Stimulated activated CD4-positive, alpha-beta T cell treated with anti-CD3 and anti-CD28 coated beads, Interleukin-12 subunit alpha, Interleukin-12 subunit beta, amount 100 ng/mL, for 4 hours (primary cell): ENCODE results near the gene FRMPD3.
"Not testable (repeated sequence)": the region's sequence is repeated elsewhere in the genome, so short reads cannot be mapped to it uniquely, and the experiment has no call there.

Experiments used
- DNase-seq: peaks from one replicate; pipeline ENCODE4 v3.0.0-alpha.2; 2020

FRMPD3 gene

GRCh38 chrX:107448998-107449835 lies at the start of gene FRMPD3:
FRMPD3 (plus strand) TSS chrX:107449652; CDS start chrX:107526589, 76,937 bp downstream.
- no peak for DNase-seq

GRCh38 chrX:107420571-107420970 lies 28.9 kb upstream of the FRMPD3 start:
- DNase-seq, result no peak

GRCh38 chrX:107421337-107421861 lies 28.1 kb upstream of the FRMPD3 start:
- DNase-seq, result no peak

- DNase-seq, result peak; percentile 25
Measured at GRCh38 chrX:107429090-107429489, 20.4 kb upstream of the FRMPD3 start.

- no peak for DNase-seq
Measured at GRCh38 chrX:107440187-107440586, 9.3 kb upstream of the FRMPD3 start.

- DNase-seq, result no peak
Measured at GRCh38 chrX:107440692-107441091, 8.8 kb upstream of the FRMPD3 start.

DNA sequence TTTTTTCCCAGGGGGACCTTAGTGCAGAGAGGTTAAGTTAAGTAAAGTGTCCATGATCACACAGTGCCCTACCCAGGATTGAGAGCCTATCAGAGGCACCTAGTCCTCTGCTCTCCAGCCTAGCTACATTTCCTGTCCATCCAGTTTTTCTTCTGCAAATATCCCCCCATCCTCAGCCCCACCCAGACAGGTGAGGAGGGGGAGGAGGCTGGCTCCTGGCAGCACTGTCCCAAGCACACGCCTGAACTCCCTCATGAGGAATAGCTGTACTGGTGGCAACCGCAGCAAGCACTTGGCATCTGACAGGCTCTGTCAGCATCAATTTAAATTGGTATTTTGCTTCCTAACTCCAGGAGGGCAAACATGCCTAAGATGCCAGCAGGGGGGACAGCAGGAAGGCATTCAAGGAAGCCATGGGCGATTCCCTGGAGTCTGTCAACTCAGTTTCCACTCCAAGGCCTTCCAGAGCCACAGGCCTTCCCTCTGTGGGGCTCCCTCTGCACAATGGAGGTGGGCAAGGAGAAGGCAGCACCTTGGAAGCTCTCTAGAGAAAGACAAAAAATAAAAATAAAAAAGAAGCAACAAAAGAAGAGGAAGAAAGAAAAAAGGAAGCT lies 6.4 kb upstream of the FRMPD3 start:
- no peak for DNase-seq

GRCh38 chrX:107445146-107445545 lies 4.3 kb upstream of the FRMPD3 start:
- DNase-seq, result no peak

- DNase-seq, result no peak
Measured at GRCh38 chrX:107445631-107446030, 3.8 kb upstream of the FRMPD3 start.

- no peak for DNase-seq
Measured at GRCh38 chrX:107447642-107448041, 1.8 kb upstream of the FRMPD3 start.

DNA sequence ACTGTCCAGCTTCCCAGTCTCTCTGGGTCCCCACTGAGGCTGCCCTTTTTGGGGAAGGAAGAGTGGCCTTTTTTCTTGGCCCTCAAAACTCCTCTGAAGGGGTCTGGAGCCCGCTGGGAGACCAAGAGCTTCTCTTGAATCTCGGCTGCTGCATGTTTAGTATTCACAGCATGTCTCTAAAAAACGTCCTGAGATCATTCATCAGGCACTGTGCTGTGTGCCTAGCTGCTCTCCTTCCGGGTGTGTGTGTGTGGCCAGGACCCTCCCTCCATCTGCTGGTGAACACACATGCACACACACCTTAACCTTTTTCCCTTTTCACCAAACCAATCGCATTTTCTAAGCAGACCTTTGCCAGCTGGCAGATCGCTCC lies 841 bp upstream of the FRMPD3 start:
- DNase-seq, result no peak

- no peak for DNase-seq
Measured at GRCh38 chrX:107450823-107451509, 1.5 kb downstream of the FRMPD3 start.

DNA sequence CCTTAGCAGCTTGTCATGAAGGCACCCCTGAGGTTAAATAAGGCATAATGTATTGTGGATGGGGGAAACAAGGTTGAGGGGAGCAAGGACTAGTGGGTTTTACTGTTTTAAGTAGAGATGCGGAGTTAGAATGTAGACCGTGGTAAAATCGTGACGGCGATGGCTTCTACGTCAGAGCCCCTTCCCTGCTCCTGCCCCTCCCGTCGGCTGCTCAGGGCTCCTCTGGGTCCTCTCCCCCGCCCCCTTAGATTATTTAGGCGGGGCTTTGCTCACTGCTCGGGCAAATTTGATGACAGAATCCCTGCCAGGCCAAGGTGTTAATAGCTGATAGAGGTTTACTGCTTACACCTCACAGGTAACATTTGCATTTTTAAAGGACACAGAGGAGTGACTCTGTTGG lies 2.3 kb downstream of the FRMPD3 start:
- no peak for DNase-seq

GRCh38 chrX:107452581-107452980 lies 3.1 kb downstream of the FRMPD3 start:
- no peak for DNase-seq

DNA sequence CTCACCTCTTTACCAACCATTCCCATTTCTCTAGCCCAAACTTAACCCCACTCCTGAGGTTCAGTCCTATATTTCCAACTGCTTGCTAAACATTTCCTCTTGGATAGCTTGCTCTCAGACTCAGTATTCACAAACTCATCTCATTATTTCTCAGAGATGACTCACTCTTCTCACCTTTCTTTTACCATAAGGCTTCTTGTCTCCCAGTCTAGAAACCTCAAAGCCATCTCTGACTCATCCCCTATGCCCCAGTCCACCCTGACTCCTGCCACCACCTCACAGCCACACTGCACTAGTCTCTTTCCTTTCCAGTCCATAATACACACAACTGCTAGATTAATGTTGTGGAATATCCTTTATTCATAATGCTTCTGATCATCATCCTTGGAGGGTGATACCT lies 4.8 kb downstream of the FRMPD3 start:
- no peak for DNase-seq

- no peak for DNase-seq
Measured at GRCh38 chrX:107457289-107457688, 7.8 kb downstream of the FRMPD3 start.

GRCh38 chrX:107465932-107466620 lies 16.6 kb downstream of the FRMPD3 start:
- no peak for DNase-seq

DNA sequence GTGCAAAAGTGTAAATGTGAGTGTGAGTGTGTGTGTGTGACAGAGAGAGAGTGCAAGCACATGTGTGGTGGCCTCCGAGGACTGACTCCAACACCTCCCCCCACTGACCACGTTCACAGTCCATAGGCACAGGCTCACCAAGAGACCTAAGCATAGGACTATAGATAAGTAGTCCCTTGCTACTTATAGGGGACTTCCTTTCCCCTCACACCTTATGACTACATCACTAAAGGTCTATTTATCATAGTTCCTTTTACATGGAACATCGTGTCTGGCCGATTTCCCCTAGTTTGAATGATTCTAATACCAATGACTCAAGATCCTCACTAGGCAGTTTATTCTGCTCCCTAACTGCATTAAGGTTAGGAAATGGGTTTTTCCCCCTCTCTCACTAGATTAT lies 17.8 kb downstream of the FRMPD3 start:
- no peak for DNase-seq

DNA sequence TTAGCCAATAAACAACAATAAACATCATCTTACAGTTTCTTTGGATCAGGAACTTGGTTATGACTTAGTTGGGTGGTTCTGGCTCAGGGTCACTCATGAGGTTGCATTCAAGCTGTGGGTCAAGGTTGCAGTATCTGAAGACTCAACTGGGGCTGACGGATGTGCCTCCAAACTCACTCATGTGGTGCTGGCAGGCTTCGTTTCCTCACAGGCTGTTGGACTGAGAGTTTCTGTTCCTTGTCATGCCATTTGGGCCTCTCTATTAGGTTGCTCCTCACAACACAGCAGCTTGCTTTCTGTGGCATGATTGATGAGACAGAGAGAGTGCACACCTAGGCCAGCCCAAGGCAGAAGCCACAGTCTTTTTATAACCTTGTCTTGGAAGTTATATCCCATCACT lies 20.7 kb downstream of the FRMPD3 start:
- DNase-seq, result no peak

DNA sequence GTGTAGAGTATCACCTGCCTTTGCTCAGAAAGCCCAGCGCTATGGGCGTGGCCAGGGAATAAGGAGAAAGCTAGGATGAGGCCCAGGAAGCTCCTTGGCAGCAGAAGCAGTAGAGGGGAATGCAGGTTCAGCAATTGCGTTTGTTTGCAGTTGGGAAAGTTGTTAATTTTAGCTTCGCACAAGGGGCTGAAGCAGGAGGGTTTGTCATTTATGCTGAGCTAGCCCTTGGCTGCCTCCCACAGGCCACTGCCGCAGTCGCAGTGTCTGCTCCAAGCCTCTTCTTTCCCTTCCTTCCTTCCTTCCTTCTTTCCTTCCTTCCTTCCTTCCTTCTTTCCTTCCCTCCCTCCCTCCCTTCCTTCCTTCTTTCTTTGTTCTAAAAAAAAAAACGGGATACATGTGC lies 21.5 kb downstream of the FRMPD3 start:
- DNase-seq, result no peak

GRCh38 chrX:107471420-107471819 lies 22.0 kb downstream of the FRMPD3 start:
- DNase-seq, result not testable (repeated sequence)

DNA sequence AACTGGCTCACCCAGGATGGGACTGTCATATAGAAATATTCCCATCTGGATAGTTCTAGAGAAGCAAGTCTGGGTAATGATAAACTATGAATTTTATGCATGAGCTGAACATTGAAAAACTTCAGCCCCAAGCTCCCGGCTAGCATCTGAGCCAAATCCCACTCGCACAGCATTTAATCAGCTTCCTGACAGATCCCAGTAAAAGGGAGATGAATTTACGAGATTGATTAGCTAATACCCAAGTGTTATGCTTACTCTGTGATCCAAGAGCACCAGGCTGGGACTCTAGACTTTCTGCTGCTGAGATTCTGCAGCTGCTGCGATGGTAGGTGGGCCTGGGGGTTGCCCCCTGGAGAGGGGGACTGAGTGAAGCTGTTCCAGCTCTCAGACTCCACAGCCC lies 28.0 kb downstream of the FRMPD3 start:
- no peak for DNase-seq

- no peak for DNase-seq
Measured at GRCh38 chrX:107480272-107480671, 30.8 kb downstream of the FRMPD3 start.
